Activated effector memory CD4-positive, alpha-beta T cell treated with Interleukin-2 at 50 U/mL for 16 hours (primary cell): ENCODE results near the gene PCDHA3.
"Not testable (repeated sequence)": the region's sequence is repeated elsewhere in the genome, so short reads cannot be mapped to it uniquely, and the experiment has no call there.

Source experiments
- DNase-seq: peaks from one replicate; pipeline ENCODE4 v3.0.0-alpha.2; 2020

Gene PCDHA3

GRCh38 chr5:140800816-140801493, at the start of gene PCDHA3:
PCDHA3 (plus strand) TSS chr5:140801057.
- no peak for DNase-seq

GRCh38 chr5:140753561-140753960, 47.3 kb upstream of the PCDHA3 start:
- DNase-seq, result no peak

GRCh38 chr5:140764177-140764973, 36.5 kb upstream of the PCDHA3 start:
- no peak for DNase-seq

GRCh38 chr5:140767444-140767843, 33.4 kb upstream of the PCDHA3 start:
- DNase-seq, result no peak

GRCh38 chr5:140780512-140780911, 20.3 kb upstream of the PCDHA3 start:
- no peak for DNase-seq

GRCh38 chr5:140785905-140786686, 14.8 kb upstream of the PCDHA3 start, which contains the start of gene PCDHA1:
PCDHA1 (plus strand) TSS chr5:140786140.
- DNase-seq, result no peak

GRCh38 chr5:140787422-140787821, 13.4 kb upstream of the PCDHA3 start:
- DNase-seq, result not testable (repeated sequence)

GRCh38 chr5:140787849-140788504, 12.9 kb upstream of the PCDHA3 start:
- DNase-seq, result not testable (repeated sequence)

- no peak for DNase-seq
Measured at GRCh38 chr5:140791089-140791488, 9.8 kb upstream of the PCDHA3 start.

GRCh38 chr5:140794595-140795258, 6.1 kb upstream of the PCDHA3 start, which contains the start of gene PCDHA2:
PCDHA2 (plus strand) TSS chr5:140794852.
- DNase-seq, result no peak

GRCh38 chr5:140795259-140795641, 5.6 kb upstream of the PCDHA3 start:
- DNase-seq, result no peak

GRCh38 chr5:140796072-140796717, 4.7 kb upstream of the PCDHA3 start:
- not testable (repeated sequence) for DNase-seq

GRCh38 chr5:140796718-140797095, 4.2 kb upstream of the PCDHA3 start:
- DNase-seq, result no peak

GRCh38 chr5:140801494-140801841, 611 bp downstream of the PCDHA3 start:
- DNase-seq, result no peak

GRCh38 chr5:140802381-140802780, 1.5 kb downstream of the PCDHA3 start:
- DNase-seq, result not testable (repeated sequence)

- DNase-seq, result no peak
Measured at GRCh38 chr5:140802781-140803271, 2.0 kb downstream of the PCDHA3 start.

GRCh38 chr5:140806834-140807775, 6.2 kb downstream of the PCDHA3 start, which contains the start of gene PCDHA4:
PCDHA4 (plus strand) TSS chr5:140807068.
- no peak for DNase-seq

GRCh38 chr5:140808241-140808888, 7.5 kb downstream of the PCDHA3 start:
- not testable (repeated sequence) for DNase-seq

GRCh38 chr5:140808889-140809291, 8.0 kb downstream of the PCDHA3 start:
- DNase-seq, result no peak
